B cell (primary cell): ENCODE measurements around the gene LRBA. TPM values are rescaled to one million over a fixed set of nuclear protein-coding genes. Genes with fewer than 3 reads are reported as not detected.
A peak's percentile ranks its signal among the peaks of the same experiment; 100 is the strongest.

ENCODE experiments used
- ATAC-seq: fragments of 200-7000 bp; cut with Tn5 transposase; one replicate; pipeline ENCODE4 v1.10.0; 2021; ENCODE audit warnings: low read depth, mild to moderate bottlenecking, moderate number of reproducible peaks, moderate library complexity
- CTCF ChIA-PET: fragments of 350-600 bp; sonication (Branson Sonifier 250); formaldehyde crosslinking; loops from one replicate; lab custom pipeline; 2021; ENCODE audit warnings: antibody characterized with exemption, inconsistent platforms; lab: Charles Lee
- POLR2A ChIA-PET: fragments of 350-600 bp; sonication (Branson Sonifier 250); formaldehyde crosslinking; loops from one replicate; lab custom pipeline; 2021; ENCODE audit warnings: antibody characterized with exemption; lab: Charles Lee
- DNase-seq: peaks from one replicate; pipeline ENCODE4 v3.0.0; 2013
- H2AFZ ChIP-seq: 2 replicates; pipeline ENCODE4 v1.6.1; 2012; ENCODE audit warnings: mild to moderate bottlenecking, low read depth, low read length; ENCODE audit not compliant: insufficient read depth, poor library complexity, severe bottlenecking
- H3K27ac ChIP-seq, 2 donors: 1 replicate in 1 of 2; 2 replicates in 1 of 2; pipeline ENCODE4 v1.5.1; 2012 to 2013; ENCODE audit warnings: low read length in 2 of 2, mild to moderate bottlenecking in 2 of 2, moderate library complexity in 1 of 2
- H3K27me3 ChIP-seq, 4 experiments: fragments of 200-600 bp in 1 of 4; sonication (generic) in 1 of 4; replicated peaks in 1 of 4; 1 replicate in 2 of 4; 2 replicates in 2 of 4; pipeline versions ENCODE4 v1.6.1 to v1.7.0; 2013 to 2016; ENCODE audit warnings: low read length in 3 of 4, mild to moderate bottlenecking in 2 of 4, mixed read lengths in 1 of 4, moderate library complexity in 1 of 4; ENCODE audit not compliant: insufficient read depth in 4 of 4, control insufficient read depth in 3 of 4; ENCODE audit errors: control extremely low read depth in 1 of 4
- H3K36me3 ChIP-seq, 2 experiments: replicated peaks in 1 of 2; 1 replicate in 1 of 2; 2 replicates in 1 of 2; pipeline versions ENCODE4 v1.6.1 to v1.7.1; 2013; ENCODE audit warnings: low read length in 1 of 2; ENCODE audit not compliant: insufficient read depth in 2 of 2, control insufficient read depth in 1 of 2; ENCODE audit errors: control extremely low read depth in 1 of 2, extremely low read depth in 1 of 2
- H3K4me1 ChIP-seq, 2 donors: fragments of 200-600 bp in 1 of 2; sonication (generic) in 1 of 2; 1 replicate in 1 of 2; 2 replicates in 1 of 2; pipeline versions ENCODE4 v1.5.1 to v1.6.1; 2013 to 2017; ENCODE audit warnings: low read length in 2 of 2; ENCODE audit not compliant: control insufficient read depth in 2 of 2, insufficient read depth in 2 of 2
- H3K4me2 ChIP-seq: replicated peaks from 2 replicates; pipeline ENCODE3; 2012; ENCODE audit warnings: mild to moderate bottlenecking, low read depth, low read length; ENCODE audit not compliant: poor library complexity, severe bottlenecking
- H3K4me3 ChIP-seq, 5 experiments: fragments of 200-600 bp in 1 of 5; sonication (generic) in 1 of 5; 1 replicate in 3 of 5; 2 replicates in 2 of 5; pipeline versions ENCODE4 v1.5.1 to v1.7.0; 2011 to 2016; ENCODE audit warnings: low read length in 4 of 5, mild to moderate bottlenecking in 4 of 5, low read depth in 2 of 5, control low read depth in 1 of 5, moderate library complexity in 1 of 5; ENCODE audit not compliant: insufficient read depth in 1 of 5; ENCODE audit errors: control extremely low read depth in 1 of 5, extremely low read depth in 1 of 5
- H3K79me2 ChIP-seq: fragments of 200-600 bp; sonication (generic); one replicate; pipeline ENCODE4 v1.6.0; 2016; ENCODE audit warnings: low read length; ENCODE audit not compliant: control insufficient read depth, insufficient read depth
- H3K9ac ChIP-seq: fragments of 200-600 bp; sonication (generic); 2 replicates; pipeline ENCODE4 v1.6.1; 2017; ENCODE audit warnings: mild to moderate bottlenecking, low read length, moderate library complexity
- H3K9me3 ChIP-seq, 3 donors: one replicate each; pipeline versions ENCODE4 v1.6.1 to v1.7.1; 2013; ENCODE audit warnings: low read length in 2 of 3; ENCODE audit not compliant: control insufficient read depth in 2 of 3, insufficient read depth in 1 of 3; ENCODE audit errors: control extremely low read depth in 1 of 3
- H4K20me1 ChIP-seq: 2 replicates; pipeline ENCODE4 v1.6.0; 2012; ENCODE audit warnings: mild to moderate bottlenecking, low read length; ENCODE audit not compliant: insufficient read depth, control insufficient read depth, poor library complexity, severe bottlenecking
- H3K27ac Mint-ChIP-seq: one replicate; pipeline ENCODE4 v1.8.0; 2021; ENCODE audit warnings: mixed read lengths
- H3K27me3 Mint-ChIP-seq: one replicate; pipeline ENCODE4 v1.8.0; 2021; ENCODE audit warnings: mixed read lengths
- H3K4me1 Mint-ChIP-seq: one replicate; pipeline ENCODE4 v1.8.0; 2021; ENCODE audit warnings: mixed read lengths
- H3K4me3 Mint-ChIP-seq: one replicate; pipeline ENCODE4 v1.8.0; 2021; ENCODE audit warnings: mixed read lengths
- H3K9me3 Mint-ChIP-seq: one replicate; pipeline ENCODE4 v1.8.0; 2022; ENCODE audit warnings: mixed read lengths; ENCODE audit not compliant: insufficient read depth
- CTCF ChIP-seq: fragments of 200-600 bp; IDR thresholded peaks from one replicate; pipeline ENCODE4 v1.8.0; 2022; ENCODE audit warnings: antibody characterized with exemption, mild to moderate bottlenecking
- EZH2 ChIP-seq: IDR thresholded peaks from 2 replicates; pipeline ENCODE4 v1.6.1; 2012; ENCODE audit warnings: borderline replicate concordance, low read depth, mild to moderate bottlenecking, moderate library complexity, low read length; ENCODE audit not compliant: insufficient read depth, poor library complexity, severe bottlenecking
- WGBS: methylation state at CpG from one replicate; pipeline ENCODE4 v1.1.5; 2013; ENCODE audit warnings: missing lambda C conversion rate; ENCODE audit not compliant: insufficient coverage; 5-methylcytosine and 5-hydroxymethylcytosine counted together
- intact Hi-C: fragments of 100-400 bp; cut with micrococcal nuclease; formaldehyde crosslinking; loops from one replicate; pipeline ENCODE4 v1.10.0; 2022
- polyA plus RNA-seq: library from polyadenylated mRNA; depleted of rRNA; stranded (reverse); fragments of >200 nt; gene quantifications from 2 replicates; pipeline ENCODE4 v1.2.3, GENCODE V29; 2012
- total RNA-seq, 2 donors: library from RNA; stranded (reverse); fragments of 120-200 nt in 1 of 2; gene quantifications; 1 replicate in 1 of 2; 2 replicates in 1 of 2; pipeline versions ENCODE4 v1.2.3 to v1.2.4, GENCODE V29; 2013 to 2022

The LRBA gene
- total and polyA plus RNA-seq, 2 donors (not counting 1 experiment from before 2014, with no cell fraction given) = 17.5 to 86.7 TPM

GRCh38 chr4:150411520-150411919 lies 603.6 kb downstream of the LRBA start:
- no peak overlapping the region for H3K4me3 ChIP-seq
- ChIA-PET POLR2A (no interaction called here), CTCF (no interaction called here)
- no peaks in the 10 kb centered on the region for H3K27me3 ChIP-seq
- no peak overlapping the region for H2AFZ ChIP-seq
- no peaks in the 10 kb centered on the region for H4K20me1 ChIP-seq
- no peaks in the 10 kb centered on the region for H3K9me3 ChIP-seq
- Mint-ChIP-seq H3K27ac (no peak overlapping the region), H3K4me1 (no peaks in the 10 kb centered on the region), H3K9me3 (no peaks in the 10 kb centered on the region), H3K27me3 (no peaks in the 10 kb centered on the region), H3K4me3 (no peak overlapping the region)
- H3K4me2 ChIP-seq = no peak overlapping the region
- DNase-seq = no peak
- peaks cover 0 to 4% of the 10 kb centered on the region in 2 experiments for H3K36me3 ChIP-seq
- 100% methylated on average over 4 of the region's 4 CpGs for WGBS
- H3K4me1 ChIP-seq = no peaks in the 10 kb centered on the region
- H3K27ac ChIP-seq = no peak overlapping the region
- no peak for ATAC-seq
- TF ChIP-seq CTCF = no peak
- no peak for TF ChIP-seq EZH2
- no peaks in the 10 kb centered on the region for H3K79me2 ChIP-seq
- intact Hi-C loops = no loop called here
- H3K9ac ChIP-seq = no peak overlapping the region

GRCh38 chr4:150402871-150403272 lies 612.2 kb downstream of the LRBA start:
- 17% methylated on average over 2 of the region's 5 CpGs for WGBS
- no peak overlapping the region for H3K9ac ChIP-seq
- H3K9me3 ChIP-seq = no peaks in the 10 kb centered on the region
- intact Hi-C loops = no loop called here
- no peaks in the 10 kb centered on the region for H3K79me2 ChIP-seq
- ATAC-seq (no peak), DNase-seq (peak; percentile 10)
- Mint-ChIP-seq H3K4me3 (no peak overlapping the region), H3K4me1 (peaks cover 1% of the 10 kb centered on the region), H3K9me3 (no peaks in the 10 kb centered on the region), H3K27ac (no peak overlapping the region), H3K27me3 (no peaks in the 10 kb centered on the region)
- H3K27ac ChIP-seq = no peak overlapping the region
- no peak overlapping the region for H2AFZ ChIP-seq
- no peak overlapping the region for H3K4me3 ChIP-seq
- no peaks in the 10 kb centered on the region for H3K27me3 ChIP-seq
- POLR2A ChIA-PET = no interaction called here
- H3K4me1 ChIP-seq = no peaks in the 10 kb centered on the region
- no peaks in the 10 kb centered on the region for H4K20me1 ChIP-seq
- CTCF ChIA-PET = no interaction called here
- no peak overlapping the region for H3K4me2 ChIP-seq
- no peaks in the 10 kb centered on the region for H3K36me3 ChIP-seq
- no peak for TF ChIP-seq CTCF
- no peak for TF ChIP-seq EZH2
